HepG2 (cell line): ENCODE measurements around the gene CFAP221. TPM values are rescaled to one million over a fixed set of nuclear protein-coding genes. Genes with fewer than 3 reads are reported as not detected.

Experiments used
- ATAC-seq: fragments of 200-7000 bp; cut with Tn5 transposase; 3 replicates; pipeline ENCODE4 v1.9.1; 2020; ENCODE audit warnings: mild to moderate bottlenecking, moderate library complexity
- BruUV-seq: library from RNA; stranded (reverse); fragments of 400-500 nt; replicated peaks from 2 replicates; lab custom pipeline; 2021; lab: Mats Ljungman, UMichigan
- CTCF ChIA-PET: fragments of 300-600 bp; formaldehyde crosslinking; extraction: SDS; loops from one replicate; lab custom pipeline; 2021; ENCODE audit warnings: low total read pairs, inconsistent platforms, low intra/inter-chr PET ratio; lab: Yijun Ruan, JAX
- POLR2A ChIA-PET: fragments of 350-600 bp; sonication (Branson Sonifier 250); formaldehyde crosslinking; loops from one replicate; lab custom pipeline; 2020; ENCODE audit warnings: antibody characterized with exemption, inconsistent platforms; lab: Yijun Ruan, JAX
- DNase-seq: peaks from one replicate; pipeline ENCODE4 v3.0.0-alpha.2; 2015; ENCODE audit warnings: low spot score
- FAIRE-seq: peaks from 3 replicates; lab custom pipeline; 2011; peaks lifted over from hg19 to GRCh38; lab: Jason Lieb, UNC
- H2AFZ ChIP-seq: one replicate; pipeline ENCODE4 v1.6.1; 2011; ENCODE audit warnings: low read length, inconsistent platforms
- H3K27ac ChIP-seq: fragments of 300-600 bp; 3 replicates; pipeline ENCODE4 v1.8.0; 2011; ENCODE audit warnings: mixed run types, mild to moderate bottlenecking, mixed read lengths, low read length, inconsistent platforms; ENCODE audit not compliant: insufficient read depth; ENCODE audit errors: extremely low read length
- H3K27me3 ChIP-seq, 2 experiments: fragments of 200-600 bp in 1 of 2; 2 replicates in 1 of 2; 3 replicates in 1 of 2; pipeline versions ENCODE4 v1.6.0 to v1.8.0; 2011; ENCODE audit warnings: low read length in 2 of 2, mild to moderate bottlenecking in 2 of 2, moderate library complexity in 2 of 2, inconsistent platforms in 1 of 2; ENCODE audit not compliant: insufficient read depth in 2 of 2, control insufficient read depth in 1 of 2
- H3K36me3 ChIP-seq, 2 experiments: fragments of 200-600 bp in 1 of 2; replicated peaks in 1 of 2; 2 replicates in 1 of 2; 3 replicates in 1 of 2; pipeline versions ENCODE4 v1.5.1 to v1.8.0; 2011; ENCODE audit warnings: low read length in 2 of 2, inconsistent platforms in 1 of 2; ENCODE audit not compliant: insufficient read depth in 2 of 2, control insufficient read depth in 1 of 2
- H3K4me1 ChIP-seq: 2 replicates; pipeline ENCODE4 v1.5.1; 2012; ENCODE audit warnings: low read length, inconsistent platforms; ENCODE audit not compliant: insufficient read depth
- H3K4me2 ChIP-seq: 2 replicates; pipeline ENCODE4 v1.6.0; 2011; ENCODE audit warnings: low read depth, low read length, inconsistent platforms
- H3K4me3 ChIP-seq, 3 experiments: fragments of 200-600 bp in 1 of 3; sonication (generic), shearing (Covaris generic) in 1 of 3; replicated peaks in 1 of 3; 2 replicates each; pipeline ENCODE4 v1.5.1; 2011 to 2016; ENCODE audit warnings: low read length in 3 of 3, inconsistent platforms in 2 of 3, low read depth in 2 of 3, mild to moderate bottlenecking in 2 of 3, control low read depth in 1 of 3, mixed read lengths in 1 of 3; ENCODE audit not compliant: insufficient read depth in 1 of 3
- H3K79me2 ChIP-seq: one replicate; pipeline ENCODE4 v1.6.1; 2011; ENCODE audit warnings: low read length, inconsistent platforms; ENCODE audit not compliant: insufficient read depth
- H3K9ac ChIP-seq: 2 replicates; pipeline ENCODE4 v1.6.0; 2011; ENCODE audit warnings: mild to moderate bottlenecking, low read depth, low read length, inconsistent platforms; ENCODE audit not compliant: insufficient read depth
- H3K9me3 ChIP-seq: 2 replicates; pipeline ENCODE4 v1.5.1; 2012; ENCODE audit warnings: mild to moderate bottlenecking, low read length
- H4K20me1 ChIP-seq: 2 replicates; pipeline ENCODE4 v1.6.0; 2011; ENCODE audit warnings: inconsistent platforms, mild to moderate bottlenecking, low read length, moderate library complexity; ENCODE audit not compliant: insufficient read depth
- CAMTA2 ChIP-seq: sonication (generic); formaldehyde crosslinking; IDR thresholded peaks from 2 replicates; pipeline ENCODE4 v1.4.0; 2020; ENCODE audit warnings: mild to moderate bottlenecking, missing genetic modification reagents, borderline replicate concordance
- WGBS: methylation state at CpG from one replicate; pipeline ENCODE4 v1.1.6; 2017; ENCODE audit warnings: low lambda C conversion rate; 5-methylcytosine and 5-hydroxymethylcytosine counted together
- in situ Hi-C: cut with HindIII; loops from 2 replicates; pipeline ENCODE4 v1.10.0; 2017; ENCODE audit warnings: low pct_unique_long_range_greater_than_20kb; ENCODE audit not compliant: extremely low pct_ligation_motif_present
- intact Hi-C: fragments of 100-400 bp; cut with micrococcal nuclease; formaldehyde crosslinking; loops from one replicate; pipeline ENCODE4 v1.10.0; 2022; ENCODE audit not compliant: unreplicated experiment
- polyA plus RNA-seq, 8 experiments: library from polyadenylated mRNA; depleted of rRNA in 3 of 8; stranded (reverse) in 7 of 8; unstranded in 1 of 8; fragments of >200 nt; fragmentation: Illumina TruSeq in 4 of 8; extraction: Trizol in 4 of 8; gene quantifications; 2 replicates each; pipeline versions ENCODE4 v1.2.1 to v1.2.3, GENCODE V29; 2011 to 2016; ENCODE audit warnings: low read depth in 4 of 8, missing spikeins in 1 of 8, mixed read lengths in 1 of 8; ENCODE audit not compliant: insufficient read depth in 1 of 8
- total RNA-seq, 5 experiments: library from RNA; depleted of rRNA; stranded (reverse); fragments of >200 nt; fragmentation: Illumina TruSeq; extraction: Trizol; gene quantifications; 2 replicates each; pipeline ENCODE4 v1.2.3, GENCODE V29; 2016; ENCODE audit warnings: low read depth in 1 of 5
- TF ChIP-seq, protein P1 (sequence below): sonication (generic); formaldehyde crosslinking; IDR thresholded peaks from 2 replicates; pipeline ENCODE4 v1.4.0; 2020; ENCODE audit warnings: mild to moderate bottlenecking, missing genetic modification reagents
- TF ChIP-seq, protein P2 (sequence below): sonication (generic); formaldehyde crosslinking; IDR thresholded peaks from 2 replicates; pipeline ENCODE4 v1.5.0; 2020; ENCODE audit warnings: mild to moderate bottlenecking, low read depth, missing genetic modification reagents, borderline replicate concordance

The CFAP221 gene
- total and polyA plus RNA-seq, 2 of the 13 experiments (the other 11 are each of a cell fraction or from before 2014, with no cell fraction given) = not detected

DNA sequence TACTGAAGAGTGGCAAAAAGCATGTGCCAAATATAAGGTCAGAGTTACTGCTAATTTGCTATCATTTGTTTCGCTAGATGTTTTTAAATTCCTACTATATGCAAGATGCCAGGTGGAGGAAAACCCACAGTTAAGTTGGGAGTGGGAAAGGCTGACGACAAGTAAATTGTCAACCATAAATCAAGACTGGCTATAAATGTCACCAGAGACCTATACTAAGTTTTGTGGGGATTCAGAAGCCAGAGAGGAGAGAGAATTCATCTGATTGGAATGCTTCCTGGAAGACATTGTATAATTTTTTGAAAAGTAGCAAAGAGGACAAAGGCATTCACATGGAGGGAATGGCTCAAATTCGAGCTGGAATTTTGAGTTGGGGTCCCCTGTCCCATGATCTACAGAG is 64.3 kb downstream of the CFAP221 start:
- Histone ChIP-seq H3K4me1 (no peaks in the 10 kb centered on the region), H3K9ac (no peak overlapping the region), H3K4me2 (no peak overlapping the region), H3K36me3 (no peaks in the 10 kb centered on the region), H3K27ac (no peak overlapping the region), H2AFZ (no peak overlapping the region), H3K4me3 (no peak overlapping the region), H3K9me3 (peaks cover 3% of the 10 kb centered on the region; the same call in 1 of the 2 replicates), H3K79me2 (no peaks in the 10 kb centered on the region), H3K27me3 (no peaks in the 10 kb centered on the region), H4K20me1 (no peaks in the 10 kb centered on the region)
- no peak for TF ChIP-seq CAMTA2
- TF ChIP-seq, protein P1, sequence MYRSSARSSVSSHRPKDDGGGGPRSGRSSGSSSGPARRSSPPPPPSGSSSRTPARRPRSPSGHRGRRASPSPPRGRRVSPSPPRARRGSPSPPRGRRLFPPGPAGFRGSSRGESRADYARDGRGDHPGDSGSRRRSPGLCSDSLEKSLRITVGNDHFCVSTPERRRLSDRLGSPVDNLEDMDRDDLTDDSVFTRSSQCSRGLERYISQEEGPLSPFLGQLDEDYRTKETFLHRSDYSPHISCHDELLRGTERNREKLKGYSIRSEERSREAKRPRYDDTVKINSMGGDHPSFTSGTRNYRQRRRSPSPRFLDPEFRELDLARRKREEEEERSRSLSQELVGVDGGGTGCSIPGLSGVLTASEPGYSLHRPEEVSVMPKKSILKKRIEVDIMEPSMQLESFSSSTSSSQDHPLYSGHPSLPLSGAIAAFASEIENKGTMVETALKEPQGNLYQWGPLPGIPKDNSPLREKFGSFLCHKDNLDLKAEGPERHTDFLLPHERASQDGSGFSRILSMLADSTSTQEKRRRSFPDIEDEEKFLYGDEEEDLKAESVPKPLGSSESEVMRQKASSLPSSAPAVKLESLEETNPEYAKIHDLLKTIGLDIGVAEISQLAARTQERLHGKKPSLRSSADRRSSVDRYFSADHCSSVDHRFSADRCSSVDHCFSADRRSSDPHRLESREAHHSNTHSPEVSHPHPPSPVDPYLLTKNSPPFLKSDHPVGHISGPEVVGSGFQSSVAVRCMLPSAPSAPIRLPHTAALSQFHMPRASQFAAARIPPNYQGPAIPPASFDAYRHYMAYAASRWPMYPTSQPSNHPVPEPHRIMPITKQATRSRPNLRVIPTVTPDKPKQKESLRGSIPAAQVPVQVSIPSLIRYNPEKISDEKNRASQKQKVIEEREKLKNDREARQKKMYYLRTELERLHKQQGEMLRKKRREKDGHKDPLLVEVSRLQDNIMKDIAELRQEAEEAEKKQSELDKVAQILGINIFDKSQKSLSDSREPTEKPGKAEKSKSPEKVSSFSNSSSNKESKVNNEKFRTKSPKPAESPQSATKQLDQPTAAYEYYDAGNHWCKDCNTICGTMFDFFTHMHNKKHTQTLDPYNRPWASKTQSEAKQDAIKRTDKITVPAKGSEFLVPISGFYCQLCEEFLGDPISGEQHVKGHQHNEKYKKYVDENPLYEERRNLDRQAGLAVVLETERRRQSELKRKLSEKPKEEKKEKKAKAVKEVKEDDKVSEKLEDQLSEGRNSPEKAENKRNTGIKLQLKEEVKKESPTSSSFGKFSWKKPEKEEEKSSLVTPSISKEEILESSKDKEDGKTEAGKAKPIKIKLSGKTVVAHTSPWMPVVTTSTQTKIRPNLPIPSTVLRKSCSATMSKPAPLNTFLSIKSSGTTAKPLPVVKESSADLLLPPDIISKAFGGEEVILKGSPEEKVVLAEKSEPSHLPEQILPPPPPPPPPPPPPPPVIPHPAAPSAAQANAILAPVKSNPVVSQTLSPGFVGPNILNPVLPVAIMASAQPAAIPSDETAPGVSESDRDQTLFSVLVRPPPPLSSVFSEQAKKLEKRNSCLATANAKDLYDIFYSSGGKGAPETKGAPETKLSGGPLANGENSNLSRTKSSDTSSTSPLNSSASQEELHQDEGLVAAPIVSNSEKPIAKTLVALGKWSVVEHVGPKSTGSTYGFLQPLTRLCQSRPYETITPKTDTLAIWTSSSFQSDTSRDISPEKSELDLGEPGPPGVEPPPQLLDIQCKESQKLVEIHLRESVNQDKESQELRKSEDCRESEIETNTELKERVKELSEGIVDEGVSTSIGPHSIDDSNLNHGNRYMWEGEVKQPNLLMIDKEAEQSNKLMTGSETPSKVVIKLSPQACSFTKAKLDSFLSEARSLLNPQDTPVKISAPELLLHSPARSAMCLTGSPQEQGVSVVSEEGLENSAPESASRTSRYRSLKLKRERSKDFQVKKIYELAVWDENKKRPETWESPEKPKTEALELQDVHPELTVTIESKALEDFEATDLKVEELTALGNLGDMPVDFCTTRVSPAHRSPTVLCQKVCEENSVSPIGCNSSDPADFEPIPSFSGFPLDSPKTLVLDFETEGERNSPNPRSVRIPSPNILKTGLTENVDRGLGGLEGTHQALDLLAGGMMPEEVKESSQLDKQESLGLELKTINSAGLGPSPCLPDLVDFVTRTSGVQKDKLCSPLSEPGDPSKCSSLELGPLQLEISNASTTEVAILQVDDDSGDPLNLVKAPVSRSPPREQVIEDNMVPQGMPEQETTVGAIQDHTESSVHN (CRISPR knock-in tag) = no peak
- TF ChIP-seq, protein P2, sequence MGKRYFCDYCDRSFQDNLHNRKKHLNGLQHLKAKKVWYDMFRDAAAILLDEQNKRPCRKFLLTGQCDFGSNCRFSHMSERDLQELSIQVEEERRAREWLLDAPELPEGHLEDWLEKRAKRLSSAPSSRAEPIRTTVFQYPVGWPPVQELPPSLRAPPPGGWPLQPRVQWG (CRISPR knock-in tag) = no peak
- DNase-seq (no peak), ATAC-seq (no peak), FAIRE-seq (no peak)
- ChIA-PET POLR2A (no interaction called here), CTCF (no interaction called here)
- BruUV-seq = no TSS peak
- in situ Hi-C loops (no loop called here), intact Hi-C loops (no loop called here)
- under 1% methylated on average over 3 of the region's 3 CpGs for WGBS
